ENCODE results near the gene TRIM14.
"Not testable (repeated sequence)": the region's sequence is repeated elsewhere in the genome, so short reads cannot be mapped to it uniquely, and the experiment has no call there.

TRIM14 gene

GRCh38 chr9:98124637-98125426 is 5.8 kb upstream of the TRIM14 start:
- H3K9ac ChIP-seq (ENCODE audit: low read length): no peak overlapping the region
- no CpG with 5 or more reads among the region's 15 CpGs for WGBS (ENCODE audit: extremely low coverage, insufficient coverage, low lambda C conversion rate)
- peaks cover 9% of the 10 kb centered on the region for H3K36me3 ChIP-seq (ENCODE audit: control insufficient read depth, insufficient read depth, low read length)
- no peak overlapping the region for H4K5ac ChIP-seq (ENCODE audit: low read length)
- no peak for DNase-seq
- H2BK15ac ChIP-seq (replicated peaks; ENCODE audit: low read depth): no peak overlapping the region
- H2BK5ac ChIP-seq (ENCODE audit: low read length): no peak overlapping the region
- H4K8ac ChIP-seq (ENCODE audit: low read depth, low read length): no peak overlapping the region
- H3K18ac ChIP-seq (ENCODE audit: low read length): no peak overlapping the region
- H3K4me3 ChIP-seq (ENCODE audit: low read length): no peak overlapping the region
- no peak overlapping the region for H3K4ac ChIP-seq (ENCODE audit: low read depth, low read length)
- no peak overlapping the region for H3K27ac ChIP-seq (ENCODE audit: low read depth, low read length)
- no peaks in the 10 kb centered on the region for H3K79me1 ChIP-seq (ENCODE audit: low read length)
- H3K79me2 ChIP-seq (ENCODE audit: control insufficient read depth, insufficient read depth, low read length): no peaks in the 10 kb centered on the region
- H3K27me3 ChIP-seq (ENCODE audit: insufficient read depth, low read length, poor library complexity): no peaks in the 10 kb centered on the region
- no peaks in the 10 kb centered on the region for H3K4me1 ChIP-seq (ENCODE audit: control insufficient read depth, low read depth, low read length)
- H3K23ac ChIP-seq (ENCODE audit: low read length): no peak overlapping the region
- H3K4me2 ChIP-seq (ENCODE audit: low read length): no peak overlapping the region
- H2BK120ac ChIP-seq (ENCODE audit: low read depth, low read length): no peak overlapping the region
- no peak overlapping the region for H2AK5ac ChIP-seq (ENCODE audit: low read length)
- no peak overlapping the region for H3K56ac ChIP-seq (ENCODE audit: low read length)

- H3K79me1 ChIP-seq (ENCODE audit: low read length); H3K4me2 ChIP-seq (ENCODE audit: low read length); H3K9ac ChIP-seq (ENCODE audit: low read length); H3K27me3 ChIP-seq (ENCODE audit: insufficient read depth, low read length, poor library complexity); H3K56ac ChIP-seq (ENCODE audit: low read length); H3K4me1 ChIP-seq (ENCODE audit: control insufficient read depth, low read depth, low read length); H3K23ac ChIP-seq (ENCODE audit: low read length); H4K8ac ChIP-seq (ENCODE audit: low read depth, low read length); H3K18ac ChIP-seq (ENCODE audit: low read length); H2BK120ac ChIP-seq (ENCODE audit: low read depth, low read length); H3K4me3 ChIP-seq (ENCODE audit: low read length); H4K5ac ChIP-seq (ENCODE audit: low read length); H2AK5ac ChIP-seq (ENCODE audit: low read length); H3K27ac ChIP-seq (ENCODE audit: low read depth, low read length); H3K79me2 ChIP-seq (ENCODE audit: control insufficient read depth, insufficient read depth, low read length); DNase-seq; H3K36me3 ChIP-seq (ENCODE audit: control insufficient read depth, insufficient read depth, low read length); H3K4ac ChIP-seq (ENCODE audit: low read depth, low read length); H2BK15ac ChIP-seq (replicated peaks; ENCODE audit: low read depth); H2BK5ac ChIP-seq (ENCODE audit: low read length): not testable (repeated sequence)
- no CpG with 5 or more reads among the region's 13 CpGs for WGBS (ENCODE audit: extremely low coverage, insufficient coverage, low lambda C conversion rate)
Observed at GRCh38 chr9:98124091-98124490, 5.1 kb upstream of the TRIM14 start.

GRCh38 chr9:98121058-98121457 is 2.0 kb upstream of the TRIM14 start:
- no peak overlapping the region for H3K56ac ChIP-seq (ENCODE audit: low read length)
- H2BK120ac ChIP-seq (ENCODE audit: low read depth, low read length): no peak overlapping the region
- no peaks in the 10 kb centered on the region for H3K27me3 ChIP-seq (ENCODE audit: insufficient read depth, low read length, poor library complexity)
- WGBS (ENCODE audit: extremely low coverage, insufficient coverage, low lambda C conversion rate): no CpG with 5 or more reads among the region's 3 CpGs
- no peak overlapping the region for H3K4me2 ChIP-seq (ENCODE audit: low read length)
- no peak overlapping the region for H3K27ac ChIP-seq (ENCODE audit: low read depth, low read length)
- no peak overlapping the region for H2AK5ac ChIP-seq (ENCODE audit: low read length)
- H3K4me3 ChIP-seq (ENCODE audit: low read length): no peak overlapping the region
- no peak overlapping the region for H2BK15ac ChIP-seq (replicated peaks; ENCODE audit: low read depth)
- no peaks in the 10 kb centered on the region for H3K4me1 ChIP-seq (ENCODE audit: control insufficient read depth, low read depth, low read length)
- no peak overlapping the region for H3K9ac ChIP-seq (ENCODE audit: low read length)
- H3K23ac ChIP-seq (ENCODE audit: low read length): no peak overlapping the region
- H3K36me3 ChIP-seq (ENCODE audit: control insufficient read depth, insufficient read depth, low read length): peaks cover 4% of the 10 kb centered on the region
- no peaks in the 10 kb centered on the region for H3K79me1 ChIP-seq (ENCODE audit: low read length)
- H4K5ac ChIP-seq (ENCODE audit: low read length): no peak overlapping the region
- H3K79me2 ChIP-seq (ENCODE audit: control insufficient read depth, insufficient read depth, low read length): no peaks in the 10 kb centered on the region
- H3K18ac ChIP-seq (ENCODE audit: low read length): no peak overlapping the region
- H4K8ac ChIP-seq (ENCODE audit: low read depth, low read length): no peak overlapping the region
- H2BK5ac ChIP-seq (ENCODE audit: low read length): no peak overlapping the region
- no peak overlapping the region for H3K4ac ChIP-seq (ENCODE audit: low read depth, low read length)
- DNase-seq: no peak

- Histone ChIP-seq H3K27ac (ENCODE audit: low read depth, low read length) (no peak overlapping the region), H4K8ac (ENCODE audit: low read depth, low read length) (no peak overlapping the region), H4K5ac (ENCODE audit: low read length) (no peak overlapping the region), H3K36me3 (ENCODE audit: control insufficient read depth, insufficient read depth, low read length) (peaks cover 4% of the 10 kb centered on the region), H2BK5ac (ENCODE audit: low read length) (no peak overlapping the region), H2BK120ac (ENCODE audit: low read depth, low read length) (no peak overlapping the region), H3K18ac (ENCODE audit: low read length) (no peak overlapping the region), H2BK15ac (replicated peaks; ENCODE audit: low read depth) (no peak overlapping the region), H3K4me1 (ENCODE audit: control insufficient read depth, low read depth, low read length) (no peaks in the 10 kb centered on the region), H3K9ac (ENCODE audit: low read length) (no peak overlapping the region), H3K4ac (ENCODE audit: low read depth, low read length) (no peak overlapping the region), H3K4me3 (ENCODE audit: low read length) (no peak overlapping the region), H3K4me2 (ENCODE audit: low read length) (no peak overlapping the region), H2AK5ac (ENCODE audit: low read length) (no peak overlapping the region), H3K56ac (ENCODE audit: low read length) (no peak overlapping the region), H3K27me3 (ENCODE audit: insufficient read depth, low read length, poor library complexity) (no peaks in the 10 kb centered on the region), H3K79me2 (ENCODE audit: control insufficient read depth, insufficient read depth, low read length) (no peaks in the 10 kb centered on the region), H3K79me1 (ENCODE audit: low read length) (no peaks in the 10 kb centered on the region), H3K23ac (ENCODE audit: low read length) (no peak overlapping the region)
- no peak for DNase-seq
- no CpG with 5 or more reads among the region's 3 CpGs for WGBS (ENCODE audit: extremely low coverage, insufficient coverage, low lambda C conversion rate)
Observed at GRCh38 chr9:98120476-98120875, 1.5 kb upstream of the TRIM14 start.

GRCh38 chr9:98117984-98118639 is 910 bp downstream of the TRIM14 start:
- Histone ChIP-seq H3K27ac (ENCODE audit: low read depth, low read length) (no peak overlapping the region), H2BK120ac (ENCODE audit: low read depth, low read length) (no peak overlapping the region), H3K9ac (ENCODE audit: low read length) (peak overlapping the region; percentile 61), H4K5ac (ENCODE audit: low read length) (no peak overlapping the region), H3K4me1 (ENCODE audit: control insufficient read depth, low read depth, low read length) (no peaks in the 10 kb centered on the region), H3K27me3 (ENCODE audit: insufficient read depth, low read length, poor library complexity) (no peaks in the 10 kb centered on the region), H3K4ac (ENCODE audit: low read depth, low read length) (no peak overlapping the region), H3K4me2 (ENCODE audit: low read length) (no peak overlapping the region), H2AK5ac (ENCODE audit: low read length) (no peak overlapping the region), H3K36me3 (ENCODE audit: control insufficient read depth, insufficient read depth, low read length) (no peaks in the 10 kb centered on the region), H3K79me2 (ENCODE audit: control insufficient read depth, insufficient read depth, low read length) (no peaks in the 10 kb centered on the region), H3K18ac (ENCODE audit: low read length) (no peak overlapping the region), H3K56ac (ENCODE audit: low read length) (peak overlapping the region; percentile 91), H2BK5ac (ENCODE audit: low read length) (no peak overlapping the region), H2BK15ac (replicated peaks; ENCODE audit: low read depth) (no peak overlapping the region), H3K4me3 (ENCODE audit: low read length) (no peak overlapping the region), H3K23ac (ENCODE audit: low read length) (no peak overlapping the region), H3K79me1 (ENCODE audit: low read length) (no peaks in the 10 kb centered on the region), H4K8ac (ENCODE audit: low read depth, low read length) (no peak overlapping the region)
- peak; percentile 71 for DNase-seq
- no CpG with 5 or more reads among the region's 5 CpGs for WGBS (ENCODE audit: extremely low coverage, insufficient coverage, low lambda C conversion rate)

Measured in mesendoderm (in vitro differentiated cells).